Measurements from ENCODE around the gene OR52E6.

- TF ChIP-seq CTCF (conservative IDR thresholded peaks at IDR 0.05; ENCODE audit: low read length) (no peak), EZH2phosphoT487 (IDR thresholded peaks at IDR 0.05; ENCODE audit: borderline replicate concordance, low read depth, low read length) (no peak)
Observed at GRCh38 chr11:5809122-5809519, 32.6 kb downstream of the OR52E6 start.
